ENCODE data around the gene IFIH1. TPM values are rescaled to one million over a fixed set of nuclear protein-coding genes. Genes with fewer than 3 reads are reported as not detected.

Gene IFIH1
- total and polyA plus RNA-seq, 2 of the 8 experiments (the other 6 are each of a cell fraction or from before 2014, with no cell fraction given): 0.32 to 2.0 TPM

DNA sequence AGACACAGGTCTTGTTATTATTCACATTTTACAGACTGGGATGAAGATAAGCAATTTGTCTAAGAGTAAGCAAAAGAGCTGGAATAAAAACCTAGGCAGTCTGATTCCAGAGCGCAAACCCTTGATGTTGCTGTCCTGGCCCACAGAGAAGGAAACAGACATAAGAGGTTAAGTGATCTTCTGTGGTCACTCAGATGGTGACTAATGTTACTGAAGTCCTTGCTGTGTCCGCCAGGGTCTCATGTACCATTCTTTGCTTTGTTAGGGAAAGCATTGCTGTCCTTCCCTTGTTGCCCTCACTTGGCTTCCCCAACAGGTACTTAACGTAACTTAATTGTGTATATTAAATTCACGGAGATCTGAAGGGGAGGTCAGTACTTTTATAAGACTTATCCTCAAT lies 60.3 kb downstream of the IFIH1 start:
- FAIRE-seq (no peak), DNase-seq (ENCODE audit: low read depth in 1 of 2, low spot score in 2 of 2) (no peak)
- Histone ChIP-seq H2BK12ac (ENCODE audit: low read depth, low read length) (no peak overlapping the region), H4K5ac (ENCODE audit: insufficient read length, low read depth, low read length) (no peak overlapping the region), H3K4me3 (ENCODE audit: extremely low read depth in 1 of 4, insufficient read depth in 2 of 4, low read depth in 3 of 4, low read length in 4 of 4) (no peak overlapping the region), H3K79me1 (ENCODE audit: low read depth, low read length) (no peaks in the 10 kb centered on the region), H3K79me2 (ENCODE audit: control insufficient read depth in 1 of 2, insufficient read depth in 2 of 2, low read length in 2 of 2) (no peaks in the 10 kb centered on the region), H3K56ac (replicated peaks; ENCODE audit: insufficient read length, low read depth, low read length) (no peak overlapping the region), H4K8ac (ENCODE audit: extremely low read depth, insufficient read depth, low read length) (no peak overlapping the region), H3K23ac (ENCODE audit: insufficient read length) (no peak overlapping the region), H2AFZ (ENCODE audit: low read length) (no peak overlapping the region), H4K20me1 (replicated peaks in 1 of 2; ENCODE audit: control insufficient read depth in 1 of 2, insufficient read depth in 2 of 2, low read length in 2 of 2) (no peaks in the 10 kb centered on the region), H3K9ac (replicated peaks in 1 of 4; ENCODE audit: extremely low read depth in 1 of 4, low read depth in 3 of 4, low read length in 3 of 4) (no peak overlapping the region), H3K9me3 (ENCODE audit: insufficient read depth in 2 of 2, low read depth in 1 of 2, low read length in 1 of 2) (no peaks in the 10 kb centered on the region), H3K18ac (ENCODE audit: extremely low read depth, low read length) (no peak overlapping the region), H3K27me3 (replicated peaks in 1 of 4; ENCODE audit: control insufficient read depth in 3 of 4, extremely low read depth in 1 of 4, insufficient read depth in 3 of 4, low read length in 3 of 4) (no peaks in the 10 kb centered on the region), H2BK20ac (ENCODE audit: low read length) (no peak overlapping the region), H2AK5ac (ENCODE audit: low read depth, low read length) (no peak overlapping the region), H3K36me3 (ENCODE audit: control insufficient read depth in 2 of 4, insufficient read depth in 4 of 4, low read length in 3 of 4) (no peaks in the 10 kb centered on the region), H3K4ac (replicated peaks; ENCODE audit: insufficient read length, low read depth, low read length) (no peak overlapping the region), H2BK15ac (ENCODE audit: low read length) (no peak overlapping the region), H4K91ac (replicated peaks; ENCODE audit: insufficient read length, low read length) (no peak overlapping the region), H3K27ac (ENCODE audit: low read depth, low read length) (no peak overlapping the region), H3K14ac (ENCODE audit: insufficient read length) (no peak overlapping the region), H3K23me2 (ENCODE audit: low read depth, low read length) (no peaks in the 10 kb centered on the region), H3K4me1 (replicated peaks in 1 of 4; ENCODE audit: control insufficient read depth in 3 of 4, insufficient read depth in 4 of 4, low read length in 3 of 4) (peaks cover 0 to 4% (median 0%) of the 10 kb centered on the region in 4 experiments; a peak in 1 of 7 replicates), H2BK5ac (ENCODE audit: low read depth, low read length) (no peak overlapping the region), H2BK120ac (replicated peaks; ENCODE audit: low read depth, low read length) (no peak overlapping the region), H3K4me2 (ENCODE audit: insufficient read depth in 1 of 2, low read depth in 2 of 2, low read length in 2 of 2) (no peak overlapping the region)
- POLR2A ChIA-PET (ENCODE audit: partially characterized antibody): no interaction called here
- CTCF ChIA-PET (ENCODE audit: partially characterized antibody): interaction anchor here (0.6 to 1.5 kb wide), 3 partner anchors 12 to 105 kb away, joined by 3 read pairs; no protein-coding TSS in a partner anchor
- WGBS, 2 experiments (ENCODE audit: extremely low coverage in 1 of 2, insufficient coverage in 1 of 2, insufficient read length in 1 of 2, insufficient replicate concordance in 2 of 2, low coverage in 1 of 2, low lambda C conversion rate in 2 of 2, missing lambda C conversion rate in 1 of 2): 86% methylated on average over 4 of the region's 4 CpGs; no CpG with 5 or more reads in 1 of the 2 experiments
- TF ChIP-seq CBX8 (IDR thresholded peaks at IDR 0.05; ENCODE audit: borderline replicate concordance, low read depth, low read length): no peak
- TF ChIP-seq SP4 (IDR thresholded peaks at IDR 0.05; ENCODE audit: low read length): no peak
- no peak for TF ChIP-seq FOSL1 (IDR thresholded peaks at IDR 0.05; ENCODE audit: insufficient read depth, low read depth, low read length)
- TF ChIP-seq KDM1A (IDR thresholded peaks at IDR 0.05; ENCODE audit: borderline replicate concordance, low read length): no peak
- no peak for TF ChIP-seq BACH1 (IDR thresholded peaks at IDR 0.05; ENCODE audit: low read length)
- no peak for TF ChIP-seq TEAD4 (IDR thresholded peaks at IDR 0.05; ENCODE audit: low read depth, low read length)
- no peak for TF ChIP-seq TCF12 (IDR thresholded peaks at IDR 0.05; ENCODE audit: low read depth, low read length)
- no peak for TF ChIP-seq CBX5 (IDR thresholded peaks at IDR 0.05; ENCODE audit: low read depth, low read length)
- TF ChIP-seq, protein P1, sequence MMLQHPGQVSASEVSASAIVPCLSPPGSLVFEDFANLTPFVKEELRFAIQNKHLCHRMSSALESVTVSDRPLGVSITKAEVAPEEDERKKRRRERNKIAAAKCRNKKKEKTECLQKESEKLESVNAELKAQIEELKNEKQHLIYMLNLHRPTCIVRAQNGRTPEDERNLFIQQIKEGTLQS (IDR thresholded peaks at IDR 0.05; ENCODE audit: insufficient read depth, low read depth, low read length): no peak
- no peak for TF ChIP-seq ZNF274 (IDR thresholded peaks at IDR 0.05; ENCODE audit: borderline replicate concordance, extremely low read depth, low read length)
- no peak for TF ChIP-seq SP2 (IDR thresholded peaks at IDR 0.05; ENCODE audit: low read length)
- TF ChIP-seq JUN (IDR thresholded peaks at IDR 0.05; ENCODE audit: low read depth, low read length): no peak

Measured in H1 (cell line).